SH-SY5Y (cell line): ENCODE results near the gene PTPRG.

Experiments used
- GATA2 ChIP-seq: IDR thresholded peaks from 2 replicates; pipeline ENCODE4 v1.6.1; 2011; ENCODE audit warnings: mild to moderate bottlenecking, low read depth, low read length
- GATA3 ChIP-seq: IDR thresholded peaks from 2 replicates; pipeline ENCODE4 v1.6.1; 2011; ENCODE audit warnings: low read depth, mild to moderate bottlenecking, low read length, moderate library complexity

DNA sequence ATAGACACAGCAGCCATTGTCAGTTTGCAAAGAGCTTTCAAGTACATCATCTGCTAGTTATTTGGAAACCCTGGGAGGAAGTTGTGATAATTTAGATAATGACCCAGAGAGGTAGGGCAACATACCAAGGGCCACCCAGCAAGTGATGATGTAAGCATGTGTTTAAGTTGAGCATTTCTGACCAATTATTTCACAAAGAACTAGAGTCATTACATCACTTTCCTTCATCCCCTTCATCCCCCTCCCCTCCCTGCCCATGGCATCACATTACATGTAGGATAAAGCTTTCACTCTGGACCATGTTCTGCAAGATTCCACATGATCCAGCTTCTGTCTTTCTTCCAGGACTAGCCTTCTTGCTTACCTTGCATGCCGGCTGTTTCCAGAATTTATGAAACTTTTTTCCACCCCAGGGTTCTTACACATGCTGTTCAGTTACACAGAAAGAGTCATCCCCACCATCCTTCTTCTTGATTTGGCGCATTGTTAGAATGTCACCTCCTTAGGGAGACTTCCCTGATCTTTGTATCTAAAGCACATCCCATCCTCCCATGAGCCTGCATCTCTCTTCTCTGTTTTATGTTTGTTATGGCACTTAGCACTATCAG, 71.3 kb downstream of the PTPRG start:
- no peak for TF ChIP-seq GATA2
- no peak for TF ChIP-seq GATA3
